ENCODE data around the gene FAM118A.

DNA sequence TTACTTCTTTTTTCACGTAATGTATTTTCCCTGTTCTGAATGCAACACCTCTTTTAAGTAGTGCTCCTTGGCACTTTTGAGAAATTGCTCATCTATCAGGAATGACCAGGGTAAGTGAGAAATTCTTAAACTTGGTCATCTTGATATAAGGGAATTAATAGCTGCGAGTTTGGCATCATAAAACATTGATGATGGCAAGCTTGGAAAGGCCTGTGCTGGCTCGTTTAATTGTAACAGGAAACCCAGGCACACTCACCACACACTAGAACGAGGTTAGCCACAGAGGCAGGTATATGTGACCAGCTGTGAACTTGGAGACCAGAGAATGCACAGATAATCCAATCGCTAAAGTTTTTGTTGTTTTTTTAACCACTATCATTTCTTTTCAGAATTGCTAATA is 24.3 kb downstream of the FAM118A start:
- TF ChIP-seq, protein P1, sequence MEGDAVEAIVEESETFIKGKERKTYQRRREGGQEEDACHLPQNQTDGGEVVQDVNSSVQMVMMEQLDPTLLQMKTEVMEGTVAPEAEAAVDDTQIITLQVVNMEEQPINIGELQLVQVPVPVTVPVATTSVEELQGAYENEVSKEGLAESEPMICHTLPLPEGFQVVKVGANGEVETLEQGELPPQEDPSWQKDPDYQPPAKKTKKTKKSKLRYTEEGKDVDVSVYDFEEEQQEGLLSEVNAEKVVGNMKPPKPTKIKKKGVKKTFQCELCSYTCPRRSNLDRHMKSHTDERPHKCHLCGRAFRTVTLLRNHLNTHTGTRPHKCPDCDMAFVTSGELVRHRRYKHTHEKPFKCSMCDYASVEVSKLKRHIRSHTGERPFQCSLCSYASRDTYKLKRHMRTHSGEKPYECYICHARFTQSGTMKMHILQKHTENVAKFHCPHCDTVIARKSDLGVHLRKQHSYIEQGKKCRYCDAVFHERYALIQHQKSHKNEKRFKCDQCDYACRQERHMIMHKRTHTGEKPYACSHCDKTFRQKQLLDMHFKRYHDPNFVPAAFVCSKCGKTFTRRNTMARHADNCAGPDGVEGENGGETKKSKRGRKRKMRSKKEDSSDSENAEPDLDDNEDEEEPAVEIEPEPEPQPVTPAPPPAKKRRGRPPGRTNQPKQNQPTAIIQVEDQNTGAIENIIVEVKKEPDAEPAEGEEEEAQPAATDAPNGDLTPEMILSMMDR (IDR thresholded peaks at IDR 0.05), result no peak
- TF ChIP-seq ZFX (IDR thresholded peaks at IDR 0.05; ENCODE audit: borderline replicate concordance), result no peak
